ENCODE results near the gene LCE6A.
A peak's percentile ranks its signal among the peaks of the same experiment; 100 is the strongest.

LCE6A gene

DNA sequence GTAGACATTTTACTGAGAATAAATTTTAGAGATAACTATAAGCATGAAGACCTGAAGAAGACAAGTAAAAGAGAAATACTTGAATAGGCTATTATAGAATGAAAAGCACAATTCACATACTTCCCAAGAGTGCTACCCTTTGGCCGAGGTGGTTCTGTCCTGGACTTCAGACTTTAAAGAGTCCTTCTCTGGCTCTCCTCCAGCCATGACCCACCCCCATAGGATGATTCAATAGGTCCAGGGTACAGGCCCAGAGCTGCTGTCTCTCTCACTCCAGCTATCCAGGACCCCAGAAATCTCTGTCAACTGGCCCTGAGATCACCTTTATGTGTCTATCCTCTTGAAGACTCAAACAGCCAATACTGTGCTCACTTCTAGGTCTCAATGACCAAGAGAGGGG lies 34.2 kb downstream of the LCE6A start:
- DNase-seq (ENCODE audit: low read depth): no peak

DNA sequence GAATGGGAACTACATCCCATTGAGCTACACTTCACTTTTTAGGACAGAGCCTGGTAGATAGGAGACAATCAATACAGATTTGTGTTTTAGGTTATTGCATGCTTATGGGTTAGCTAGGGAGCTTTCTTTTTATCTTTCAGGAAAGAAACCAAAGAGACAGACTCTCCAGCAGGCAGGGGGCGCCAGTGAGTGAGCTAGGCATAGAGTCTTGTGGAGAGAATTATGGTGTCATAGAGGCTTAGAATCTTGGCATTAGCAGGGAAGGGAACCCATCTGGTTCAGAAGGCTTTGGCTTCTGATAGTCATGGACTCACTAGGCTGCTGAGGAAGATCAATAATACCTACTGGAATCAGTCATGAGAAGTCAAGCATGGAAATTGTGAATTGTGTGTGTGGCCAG lies 35.4 kb downstream of the LCE6A start, which contains the start of gene SMCP:
SMCP (plus strand) TSS at position 281 of the 400 bp plus-strand sequence. CDS start 6,101 bp downstream, outside the sequence.
- no peak for DNase-seq (ENCODE audit: low read depth)

GRCh38 chr1:152879559-152880198 lies 37.0 kb downstream of the LCE6A start:
- no peak for DNase-seq (ENCODE audit: low read depth)

- no peak for DNase-seq (ENCODE audit: low read depth)
Measured at GRCh38 chr1:152880316-152880715, 37.7 kb downstream of the LCE6A start.

GRCh38 chr1:152880907-152881306 lies 38.3 kb downstream of the LCE6A start:
- no peak for DNase-seq (ENCODE audit: low read depth)

GRCh38 chr1:152884085-152884484 lies 41.4 kb downstream of the LCE6A start:
- no peak for DNase-seq (ENCODE audit: low read depth)

DNA sequence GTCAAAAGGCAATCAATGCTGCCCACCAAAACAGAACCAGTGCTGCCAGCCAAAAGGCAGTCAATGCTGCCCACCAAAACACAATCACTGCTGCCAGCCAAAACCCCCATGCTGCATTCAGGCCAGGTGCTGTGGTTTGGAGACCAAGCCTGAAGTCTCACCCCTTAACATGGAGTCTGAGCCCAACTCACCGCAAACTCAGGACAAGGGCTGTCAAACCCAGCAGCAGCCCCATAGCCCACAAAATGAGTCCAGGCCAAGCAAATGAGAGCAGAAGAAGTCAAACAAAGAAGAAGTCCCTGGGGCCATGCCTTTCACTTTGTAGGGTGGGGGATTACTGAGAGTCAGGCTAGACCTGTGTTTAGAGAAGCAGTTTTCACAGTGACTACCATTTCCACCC lies 41.9 kb downstream of the LCE6A start:
- DNase-seq (ENCODE audit: low read depth): no peak

DNA sequence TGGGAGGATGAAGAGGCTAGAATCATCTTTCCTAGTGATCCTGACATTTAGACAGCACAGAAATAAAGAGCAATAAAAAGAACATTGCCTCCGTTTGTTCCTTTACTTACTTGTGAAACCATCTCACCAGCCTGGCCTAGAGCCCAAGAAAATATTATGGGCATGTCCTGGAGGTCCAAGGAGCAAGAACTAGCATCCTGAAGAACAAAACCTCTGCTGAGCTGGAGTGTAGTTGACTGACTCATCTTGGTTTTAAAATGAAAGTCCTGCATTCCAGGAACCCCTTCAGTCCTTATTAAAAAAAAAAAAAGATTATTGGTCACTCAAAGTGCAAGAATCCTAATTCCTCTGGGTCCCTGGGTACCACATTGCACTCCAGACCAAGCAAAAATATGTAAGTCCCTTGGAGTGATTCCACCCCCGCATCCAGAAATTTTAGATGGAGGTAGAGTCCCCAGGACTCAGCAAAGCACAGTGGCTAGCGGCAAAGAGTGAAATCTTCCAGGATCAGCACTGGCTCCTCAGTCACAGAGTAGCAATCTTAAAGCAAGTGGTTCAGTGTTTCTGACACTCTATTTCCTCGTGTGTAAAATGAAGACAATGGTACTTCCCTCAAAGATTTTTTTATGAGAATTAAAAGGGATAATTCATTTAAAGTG lies 42.4 kb downstream of the LCE6A start:
- peak; percentile 66 for DNase-seq (ENCODE audit: low read depth)

DNA sequence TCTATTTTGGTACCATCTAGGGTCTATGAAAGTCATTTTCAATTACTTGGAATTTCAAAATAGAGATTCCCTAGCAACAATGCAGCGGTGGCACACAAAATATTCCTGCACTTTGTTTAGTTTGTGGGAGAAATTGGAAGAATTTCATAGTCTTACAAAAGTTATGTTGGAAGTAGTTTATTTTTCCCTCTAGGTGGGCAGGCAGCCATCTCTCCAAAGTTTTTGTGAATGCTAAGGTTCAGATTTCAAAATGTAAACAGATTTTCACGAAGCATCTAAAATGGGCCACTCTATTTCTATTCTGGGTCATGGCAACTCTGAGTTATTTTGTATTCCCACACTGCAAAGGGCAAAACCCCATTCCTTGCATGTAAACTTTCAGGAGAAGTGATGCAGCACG lies 43.4 kb downstream of the LCE6A start:
- peak; percentile 51 for DNase-seq (ENCODE audit: low read depth)

DNA sequence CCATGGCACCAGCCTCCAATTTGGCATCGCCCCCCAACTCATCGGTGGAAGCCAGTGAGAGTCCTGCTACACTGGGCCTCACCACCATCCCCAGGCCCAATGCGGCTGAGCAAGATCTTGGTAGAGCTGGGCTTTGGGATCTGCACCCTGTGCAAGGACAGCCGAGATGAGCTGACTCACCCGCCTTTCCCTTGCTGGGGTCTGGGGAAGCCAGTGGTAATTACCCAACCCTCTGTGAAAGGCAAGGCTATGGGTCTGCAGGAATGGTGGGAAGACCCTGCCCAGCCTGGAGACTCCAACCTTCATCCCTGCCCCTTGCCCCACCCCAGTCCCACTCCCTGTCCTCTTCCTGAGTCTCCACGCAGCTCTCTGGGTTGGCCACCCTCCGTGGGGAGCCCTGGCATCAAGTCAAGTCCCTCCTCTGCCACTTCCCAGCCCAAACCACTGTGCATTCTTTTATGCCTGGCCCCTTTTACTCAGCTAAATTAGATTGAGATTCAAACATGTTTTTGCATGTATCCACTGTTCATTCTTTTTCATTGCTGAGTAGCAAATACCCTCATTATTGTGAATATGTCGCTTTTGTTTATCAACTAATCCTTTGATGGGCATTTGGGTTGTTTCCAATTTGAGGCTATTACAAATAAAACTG lies 44.2 kb downstream of the LCE6A start:
- no peak for DNase-seq (ENCODE audit: low read depth)

- no peak for DNase-seq (ENCODE audit: low read depth)
Measured at GRCh38 chr1:152888126-152888525, 45.5 kb downstream of the LCE6A start.
